NCI-H2196 (cell line): ENCODE data around the gene ERN2.

Experiments
- DNase-seq: peaks from one replicate; lab custom pipeline; 2025; ENCODE audit not compliant: unreplicated experiment; lab: John Stamatoyannopoulos, UW

Gene ERN2

DNA sequence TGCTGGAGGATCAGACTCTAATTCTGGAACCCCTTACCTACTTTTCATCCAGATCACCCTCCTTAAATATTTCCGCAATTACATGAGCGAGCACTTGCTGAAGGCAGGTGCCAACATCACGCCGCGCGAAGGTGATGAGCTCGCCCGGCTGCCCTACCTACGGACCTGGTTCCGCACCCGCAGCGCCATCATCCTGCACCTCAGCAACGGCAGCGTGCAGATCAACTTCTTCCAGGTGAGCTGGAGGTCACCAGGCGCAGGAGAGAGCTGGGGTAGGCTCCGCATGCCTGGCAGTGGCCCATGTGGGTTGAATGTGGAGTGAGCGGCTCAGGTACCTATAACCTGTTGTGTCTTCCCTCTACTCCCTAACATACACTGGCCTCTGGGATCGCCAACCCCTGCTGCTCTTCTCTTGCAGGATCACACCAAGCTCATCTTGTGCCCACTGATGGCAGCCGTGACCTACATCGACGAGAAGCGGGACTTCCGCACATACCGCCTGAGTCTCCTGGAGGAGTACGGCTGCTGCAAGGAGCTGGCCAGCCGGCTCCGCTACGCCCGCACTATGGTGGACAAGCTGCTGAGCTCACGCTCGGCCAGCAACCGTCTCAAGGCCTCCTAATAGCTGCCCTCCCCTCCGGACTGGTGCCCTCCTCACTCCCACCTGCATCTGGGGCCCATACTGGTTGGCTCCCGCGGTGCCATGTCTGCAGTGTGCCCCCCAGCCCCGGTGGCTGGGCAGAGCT lies 23.4 kb downstream of the ERN2 start:
- DNase-seq, result no peak

GRCh38 chr16:23687034-23687808 lies 25.8 kb downstream of the ERN2 start:
- no peak for DNase-seq

DNA sequence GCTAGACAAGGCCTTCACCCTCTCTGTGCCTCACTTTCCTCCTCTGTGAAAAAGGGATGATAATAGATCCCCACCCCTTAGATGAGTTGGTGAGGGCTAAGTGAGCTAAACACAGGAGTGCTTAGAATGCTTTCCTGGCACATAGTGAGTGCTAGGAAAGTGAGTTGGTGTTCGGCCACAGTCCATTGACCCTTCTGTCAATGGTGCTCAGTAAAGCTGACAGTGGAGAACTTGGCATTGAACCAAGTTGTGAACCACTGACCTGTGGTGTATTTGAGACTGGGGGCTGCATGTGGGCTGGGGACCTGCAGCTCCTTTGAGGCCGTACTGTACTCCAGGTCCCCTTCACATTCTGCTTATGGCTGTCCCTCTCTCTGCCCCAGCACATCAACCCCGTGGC lies 29.5 kb downstream of the ERN2 start:
- no peak for DNase-seq

- DNase-seq, result no peak
Measured at GRCh38 chr16:23682181-23682580, 30.8 kb downstream of the ERN2 start.

- DNase-seq, result no peak
Measured at GRCh38 chr16:23679986-23680336, 33.1 kb downstream of the ERN2 start.

GRCh38 chr16:23679274-23679985 lies 33.6 kb downstream of the ERN2 start:
- no peak for DNase-seq

- DNase-seq, result peak; percentile 90
Measured at GRCh38 chr16:23678430-23679273, 34.4 kb downstream of the ERN2 start, which contains the start of gene PLK1. PLK1 (plus strand) TSS chr16:23678889; CDS start chr16:23678933, 44 bp downstream.

GRCh38 chr16:23676924-23677480 lies 36.0 kb downstream of the ERN2 start:
- DNase-seq, result no peak

GRCh38 chr16:23673971-23674614 lies 38.9 kb downstream of the ERN2 start:
- DNase-seq, result no peak

- no peak for DNase-seq
Measured at GRCh38 chr16:23670137-23670776, 42.8 kb downstream of the ERN2 start.

GRCh38 chr16:23668873-23669272 lies 44.1 kb downstream of the ERN2 start:
- DNase-seq, result no peak

GRCh38 chr16:23668225-23668624 lies 44.8 kb downstream of the ERN2 start:
- DNase-seq, result no peak

DNA sequence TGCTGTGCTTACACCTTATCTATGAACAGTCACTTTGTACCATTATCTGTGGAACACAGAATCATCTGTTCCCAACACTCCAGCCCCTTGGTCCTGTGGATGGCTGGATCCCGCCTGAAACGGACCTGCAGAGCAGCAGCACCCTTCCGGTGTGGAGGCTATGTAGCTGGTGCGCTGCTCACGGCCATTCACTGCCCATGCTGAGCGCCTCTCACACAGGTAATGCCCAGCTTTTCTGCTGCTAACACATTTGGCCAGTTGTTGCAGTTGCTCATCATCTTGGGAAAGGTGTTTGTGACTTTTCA lies 45.7 kb downstream of the ERN2 start:
- no peak for DNase-seq

GRCh38 chr16:23666571-23667354 lies 46.3 kb downstream of the ERN2 start:
- no peak for DNase-seq

DNA sequence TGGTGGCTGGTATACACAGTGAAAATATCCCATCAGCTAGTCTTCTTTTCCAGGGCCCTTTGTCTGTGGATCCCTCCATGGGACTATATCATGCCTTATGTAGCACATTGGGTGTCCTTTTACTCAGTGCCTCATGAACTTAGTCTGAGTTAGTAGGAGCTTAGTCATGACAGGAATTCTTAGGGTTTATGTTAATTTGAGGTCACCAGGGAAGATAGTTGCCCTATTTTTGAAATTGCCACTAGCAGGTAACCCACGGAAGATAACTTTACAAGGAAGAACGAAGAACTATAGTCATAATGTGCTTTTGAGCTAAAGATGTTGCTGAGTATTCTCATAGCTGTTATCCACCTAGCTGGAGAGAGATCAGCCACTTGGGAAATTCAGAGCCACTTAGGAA lies 49.1 kb downstream of the ERN2 start:
- no peak for DNase-seq

DNA sequence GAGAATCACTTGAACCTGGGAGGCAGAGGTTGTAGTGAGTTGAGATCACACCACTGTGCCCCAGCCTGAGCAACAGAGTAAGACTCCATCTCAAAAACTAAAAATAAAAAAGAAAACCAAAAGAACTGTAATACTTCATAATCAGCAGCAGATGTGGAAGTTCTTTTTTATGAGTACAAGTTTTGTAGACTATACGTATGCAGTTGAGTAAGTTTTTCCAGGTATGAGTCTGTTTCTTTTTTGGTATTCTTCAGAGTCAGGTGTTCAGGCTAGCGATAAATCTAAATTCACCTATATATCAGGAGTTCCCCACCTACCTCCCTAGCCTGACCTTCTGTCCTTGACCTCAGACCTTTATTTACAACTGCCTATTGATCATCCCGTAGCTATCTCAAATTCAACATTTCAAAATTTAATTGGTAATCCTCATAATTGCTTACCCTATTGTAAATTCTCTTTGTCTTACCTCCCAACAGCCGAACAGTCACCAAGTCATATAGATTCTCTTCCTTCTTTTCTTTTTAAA lies 61.0 kb downstream of the ERN2 start:
- DNase-seq, result no peak

GRCh38 chr16:23650674-23651416 lies 62.2 kb downstream of the ERN2 start:
- no peak for DNase-seq

- DNase-seq, result no peak
Measured at GRCh38 chr16:23642246-23642774, 70.7 kb downstream of the ERN2 start.
